Chondrocyte (in vitro differentiated cells): ENCODE results near the gene NPAS2. TPM values are rescaled to one million over a fixed set of nuclear protein-coding genes. Genes with fewer than 3 reads are reported as not detected.
A peak's percentile ranks its signal among the peaks of the same experiment; 100 is the strongest.

Experiments
- DNase-seq: peaks from one replicate; pipeline ENCODE4 v3.0.0; 2021; ENCODE audit warnings: mixed read lengths, low spot score
- H3K27ac Mint-ChIP-seq: one replicate; pipeline ENCODE4 v1.8.0; 2021; ENCODE audit warnings: mild to moderate bottlenecking, moderate library complexity, mixed read lengths; ENCODE audit not compliant: unreplicated experiment
- H3K27me3 Mint-ChIP-seq: 2 replicates; pipeline ENCODE4 v1.8.0; 2021; ENCODE audit warnings: low read depth, mixed read lengths
- H3K36me3 Mint-ChIP-seq: 2 replicates; pipeline ENCODE4 v1.8.0; 2021; ENCODE audit warnings: low read depth, mixed read lengths
- H3K4me1 Mint-ChIP-seq: 2 replicates; pipeline ENCODE4 v1.8.0; 2021; ENCODE audit warnings: low read depth, mild to moderate bottlenecking, mixed read lengths
- H3K4me3 Mint-ChIP-seq: one replicate; pipeline ENCODE4 v1.8.0; 2021; ENCODE audit warnings: mild to moderate bottlenecking, moderate library complexity, mixed read lengths; ENCODE audit not compliant: unreplicated experiment
- H3K9me3 Mint-ChIP-seq: 2 replicates; pipeline ENCODE4 v1.8.0; 2021; ENCODE audit warnings: low read depth, mixed read lengths
- CTCF ChIP-seq: fragments of 200-600 bp; sonication (generic); IDR thresholded peaks from 2 replicates; pipeline ENCODE4 v1.5.0; 2021; ENCODE audit warnings: antibody characterized with exemption, mild to moderate bottlenecking, moderate library complexity
- total RNA-seq: library from RNA; stranded (reverse); gene quantifications from 3 replicates; pipeline ENCODE4 v1.2.1, GENCODE V29; 2021

NPAS2 gene
- total RNA-seq, 1 donor from 2014 or later = 25.6 TPM

- DNase-seq = no peak
- no peaks in the 10 kb centered on the region for H3K27me3 Mint-ChIP-seq
- no peak for TF ChIP-seq CTCF
- H3K36me3 Mint-ChIP-seq = peaks cover 20% of the 10 kb centered on the region
- no peak overlapping the region for H3K4me3 Mint-ChIP-seq
- H3K27ac Mint-ChIP-seq = no peak overlapping the region
- H3K9me3 Mint-ChIP-seq = no peaks in the 10 kb centered on the region
- H3K4me1 Mint-ChIP-seq = no peaks in the 10 kb centered on the region
Observed at GRCh38 chr2:100995309-100996075, 175.6 kb downstream of the NPAS2 start.

GRCh38 chr2:100997509-100998234, 177.7 kb downstream of the NPAS2 start:
- Mint-ChIP-seq H3K4me3 (no peak overlapping the region), H3K27ac (no peak overlapping the region), H3K27me3 (no peaks in the 10 kb centered on the region), H3K4me1 (peaks cover 10% of the 10 kb centered on the region), H3K9me3 (no peaks in the 10 kb centered on the region), H3K36me3 (peaks cover 18% of the 10 kb centered on the region)
- no peak for DNase-seq
- no peak for TF ChIP-seq CTCF

- TF ChIP-seq CTCF = no peak
- H3K9me3 Mint-ChIP-seq = no peaks in the 10 kb centered on the region
Observed at GRCh38 chr2:100998235-100998573, 178.3 kb downstream of the NPAS2 start.

GRCh38 chr2:100999995-101000394, 180.1 kb downstream of the NPAS2 start:
- H3K4me3 Mint-ChIP-seq = no peak overlapping the region
- TF ChIP-seq CTCF = no peak
- peaks cover 26% of the 10 kb centered on the region for H3K36me3 Mint-ChIP-seq
- no peaks in the 10 kb centered on the region for H3K9me3 Mint-ChIP-seq
- no peak overlapping the region for H3K27ac Mint-ChIP-seq
- H3K4me1 Mint-ChIP-seq = peaks cover 31% of the 10 kb centered on the region
- no peak for DNase-seq
- H3K27me3 Mint-ChIP-seq = no peaks in the 10 kb centered on the region

More at GRCh38 chr2:100998235-100998573, 178.3 kb downstream of the NPAS2 start:
- H3K36me3 Mint-ChIP-seq = peaks cover 18% of the 10 kb centered on the region
- no peak overlapping the region for H3K27ac Mint-ChIP-seq
- no peaks in the 10 kb centered on the region for H3K27me3 Mint-ChIP-seq
- H3K4me3 Mint-ChIP-seq = no peak overlapping the region
- no peak for DNase-seq
- H3K4me1 Mint-ChIP-seq = peaks cover 13% of the 10 kb centered on the region

GRCh38 chr2:101001691-101002561, 182.0 kb downstream of the NPAS2 start, which contains the start of gene RPL31:
TSS of gene RPL31 (plus strand) at chr2:101002289. CDS start at chr2:101002702, 413 bp downstream.
- TF ChIP-seq CTCF = no peak
- H3K36me3 Mint-ChIP-seq = peaks cover 28% of the 10 kb centered on the region
- H3K4me3 Mint-ChIP-seq = peak within 1 kb of the TSS; percentile 90
- no peaks in the 10 kb centered on the region for H3K9me3 Mint-ChIP-seq
- H3K4me1 Mint-ChIP-seq = peaks cover 45% of the 10 kb centered on the region
- H3K27ac Mint-ChIP-seq = peak within 1 kb of the TSS; percentile 96
- H3K27me3 Mint-ChIP-seq = no peaks in the 10 kb centered on the region
- DNase-seq = peak; percentile 100
